Tibial nerve (tissue), 4 donors: ENCODE results near the gene ARPC1B. TPM values are rescaled to one million over a fixed set of nuclear protein-coding genes. Genes with fewer than 3 reads are reported as not detected.

ENCODE experiments used
- DNase-seq, 2 donors: peaks; one replicate each; pipeline ENCODE4 v3.0.0-alpha.2; 2019; ENCODE audit warnings: low spot score in 2 of 2
- H3K27ac ChIP-seq, 4 donors: fragments of 200-600 bp; sonication (generic) in 3 of 4; one replicate each; pipeline ENCODE4 v1.5.1; 2017 to 2019; ENCODE audit warnings: mild to moderate bottlenecking in 1 of 4
- H3K27me3 ChIP-seq, 2 donors: fragments of 200-600 bp; sonication (generic) in 1 of 2; one replicate each; pipeline versions ENCODE4 v1.5.1 to v1.6.0; 2017 to 2019
- H3K36me3 ChIP-seq, 3 donors: fragments of 200-600 bp; sonication (generic); one replicate each; pipeline ENCODE4 v1.5.1; 2018 to 2019
- H3K4me1 ChIP-seq, 4 donors: fragments of 200-600 bp; sonication (generic) in 3 of 4; one replicate each; pipeline ENCODE4 v1.5.1; 2017 to 2019
- H3K4me3 ChIP-seq, 4 donors: fragments of 200-600 bp; sonication (generic) in 3 of 4; one replicate each; pipeline ENCODE4 v1.5.1; 2017 to 2019; ENCODE audit warnings: mild to moderate bottlenecking in 1 of 4, moderate library complexity in 1 of 4
- H3K9me3 ChIP-seq, 4 donors: fragments of 200-600 bp; sonication (generic) in 3 of 4; one replicate each; pipeline ENCODE4 v1.5.1; 2017 to 2019
- EP300 ChIP-seq, 2 donors: sonication (generic); formaldehyde crosslinking; IDR thresholded peaks; one replicate each; pipeline ENCODE4 v1.6.1; 2017; ENCODE audit warnings: antibody characterized with exemption in 2 of 2, mild to moderate bottlenecking in 1 of 2
- POLR2A ChIP-seq, 2 donors: fragments of 450-650 bp; IDR thresholded peaks; one replicate each; pipeline ENCODE4 v1.6.1; 2017; ENCODE audit warnings: antibody characterized with exemption in 2 of 2, mild to moderate bottlenecking in 2 of 2, moderate library complexity in 2 of 2
- WGBS, 2 donors: methylation state at CpG; one replicate each; pipeline ENCODE4 v1.1.5; 2018; 5-methylcytosine and 5-hydroxymethylcytosine counted together
- total RNA-seq, 4 donors: library from RNA; depleted of rRNA; stranded (reverse); fragments of >200 nt; gene quantifications; one replicate each; pipeline ENCODE4 v1.1.0, GENCODE V29; 2016
- TF ChIP-seq, protein P1 (sequence below), 5 experiments: fragments of 200-600 bp in 3 of 5; fragments of 450-650 bp in 2 of 5; sonication (generic) in 3 of 5; IDR thresholded peaks; one replicate each; pipeline ENCODE4 v1.5.1; 2016 to 2019; ENCODE audit warnings: antibody characterized with exemption in 5 of 5, mild to moderate bottlenecking in 3 of 5, moderate library complexity in 2 of 5

ARPC1B gene
- total RNA-seq, 4 donors from 2014 or later, result 178 to 337 (median 306) TPM

- TF ChIP-seq, protein P1, sequence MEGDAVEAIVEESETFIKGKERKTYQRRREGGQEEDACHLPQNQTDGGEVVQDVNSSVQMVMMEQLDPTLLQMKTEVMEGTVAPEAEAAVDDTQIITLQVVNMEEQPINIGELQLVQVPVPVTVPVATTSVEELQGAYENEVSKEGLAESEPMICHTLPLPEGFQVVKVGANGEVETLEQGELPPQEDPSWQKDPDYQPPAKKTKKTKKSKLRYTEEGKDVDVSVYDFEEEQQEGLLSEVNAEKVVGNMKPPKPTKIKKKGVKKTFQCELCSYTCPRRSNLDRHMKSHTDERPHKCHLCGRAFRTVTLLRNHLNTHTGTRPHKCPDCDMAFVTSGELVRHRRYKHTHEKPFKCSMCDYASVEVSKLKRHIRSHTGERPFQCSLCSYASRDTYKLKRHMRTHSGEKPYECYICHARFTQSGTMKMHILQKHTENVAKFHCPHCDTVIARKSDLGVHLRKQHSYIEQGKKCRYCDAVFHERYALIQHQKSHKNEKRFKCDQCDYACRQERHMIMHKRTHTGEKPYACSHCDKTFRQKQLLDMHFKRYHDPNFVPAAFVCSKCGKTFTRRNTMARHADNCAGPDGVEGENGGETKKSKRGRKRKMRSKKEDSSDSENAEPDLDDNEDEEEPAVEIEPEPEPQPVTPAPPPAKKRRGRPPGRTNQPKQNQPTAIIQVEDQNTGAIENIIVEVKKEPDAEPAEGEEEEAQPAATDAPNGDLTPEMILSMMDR (IDR thresholded peaks at IDR 0.05), result no peak
- no peak for TF ChIP-seq EP300 (IDR thresholded peaks at IDR 0.05)
- TF ChIP-seq POLR2A (IDR thresholded peaks at IDR 0.05), result no peak
- H3K36me3 ChIP-seq, result peaks cover 4 to 99% (median 43%) of the 10 kb centered on the region in 3 donors
- H3K4me1 ChIP-seq, result no peaks in the 10 kb centered on the region
- H3K27ac ChIP-seq, result no peak overlapping the region
- WGBS, 2 donors, result 84 to 89% methylated on average over 7 of the region's 7 CpGs
- no peak overlapping the region for H3K4me3 ChIP-seq
- H3K9me3 ChIP-seq, result no peaks in the 10 kb centered on the region
- H3K27me3 ChIP-seq, result no peaks in the 10 kb centered on the region
- DNase-seq, result no peak
Measured at GRCh38 chr7:99420986-99421385, 46.5 kb downstream of the ARPC1B start.

- Histone ChIP-seq H3K9me3 (no peaks in the 10 kb centered on the region), H3K36me3 (peaks cover 4 to 97% (median 38%) of the 10 kb centered on the region in 3 donors), H3K27ac (no peak overlapping the region), H3K4me1 (no peaks in the 10 kb centered on the region), H3K4me3 (no peak overlapping the region), H3K27me3 (no peaks in the 10 kb centered on the region)
- WGBS, 2 donors, result 89% methylated on average over 11 of the region's 11 CpGs
- TF ChIP-seq, protein P1 (IDR thresholded peaks at IDR 0.05), result no peak
- TF ChIP-seq POLR2A (IDR thresholded peaks at IDR 0.05) (no peak), EP300 (IDR thresholded peaks at IDR 0.05) (no peak)
- no peak for DNase-seq
Measured at GRCh38 chr7:99422186-99422585, 47.7 kb downstream of the ARPC1B start.

GRCh38 chr7:99422625-99423024 is 48.1 kb downstream of the ARPC1B start:
- Histone ChIP-seq H3K4me1 (no peaks in the 10 kb centered on the region), H3K4me3 (no peak overlapping the region), H3K27ac (no peak overlapping the region), H3K27me3 (no peaks in the 10 kb centered on the region), H3K9me3 (no peaks in the 10 kb centered on the region), H3K36me3 (peaks cover 1 to 94% (median 35%) of the 10 kb centered on the region in 3 donors)
- WGBS, 2 donors, result 81 to 82% methylated on average over 5 of the region's 5 CpGs
- TF ChIP-seq EP300 (IDR thresholded peaks at IDR 0.05) (no peak), POLR2A (IDR thresholded peaks at IDR 0.05) (no peak)
- TF ChIP-seq, protein P1 (IDR thresholded peaks at IDR 0.05), result no peak
- no peak for DNase-seq

DNA sequence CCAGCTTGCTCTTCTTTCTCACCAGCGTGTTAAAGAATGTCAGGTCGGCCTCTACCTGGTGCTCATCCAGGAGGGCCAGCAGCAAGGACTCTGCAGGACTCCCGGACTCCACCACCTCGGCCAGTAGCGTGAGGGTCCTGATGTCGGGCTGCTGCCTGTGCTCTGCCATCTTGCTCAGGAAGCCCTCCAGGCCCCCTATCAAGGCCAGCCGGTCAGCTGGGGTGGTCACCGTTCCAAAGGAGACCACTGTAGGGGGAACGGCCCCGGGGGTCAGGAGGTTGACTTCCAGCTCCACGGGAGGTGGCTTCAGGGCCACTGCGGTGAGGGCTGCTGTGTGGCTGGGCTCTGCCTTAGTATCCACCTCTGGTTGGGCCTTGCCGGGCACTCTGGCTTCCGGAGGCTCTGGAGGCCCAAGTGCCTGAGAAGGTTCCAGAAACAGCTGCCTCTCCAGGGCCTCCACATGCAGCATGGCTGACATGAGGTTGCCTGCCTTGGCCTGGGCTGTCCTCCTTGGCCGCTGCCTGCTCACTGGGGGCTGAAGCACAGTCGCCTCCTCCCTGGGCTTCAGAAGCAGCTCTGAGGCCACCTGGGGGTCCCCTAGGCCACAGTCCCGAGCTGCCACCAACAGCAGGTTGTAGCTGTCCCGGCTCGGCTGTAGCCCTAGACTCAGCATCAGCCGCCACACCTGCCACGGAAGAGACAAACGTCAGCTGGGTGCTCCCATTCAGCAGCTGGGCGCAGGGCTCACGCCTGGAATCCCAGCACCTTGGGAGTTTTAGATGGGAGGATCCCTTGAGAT is 50.6 kb downstream of the ARPC1B start:
- Histone ChIP-seq H3K9me3 (no peaks in the 10 kb centered on the region), H3K27ac (no peak overlapping the region), H3K36me3 (peaks cover 0 to 91% (median 18%) of the 10 kb centered on the region in 3 donors), H3K4me1 (no peaks in the 10 kb centered on the region), H3K4me3 (no peak overlapping the region), H3K27me3 (no peaks in the 10 kb centered on the region)
- DNase-seq, result no peak
- TF ChIP-seq, protein P1 (IDR thresholded peaks at IDR 0.05), result no peak
- no peak for TF ChIP-seq POLR2A (IDR thresholded peaks at IDR 0.05)
- no peak for TF ChIP-seq EP300 (IDR thresholded peaks at IDR 0.05)
- WGBS, 2 donors, result 91 to 92% methylated on average over 14 to 20 of the region's 24 CpGs

- 85 to 87% methylated on average over 10 of the region's 10 CpGs for WGBS, 2 donors
- TF ChIP-seq EP300 (IDR thresholded peaks at IDR 0.05), result no peak
- TF ChIP-seq POLR2A (IDR thresholded peaks at IDR 0.05), result no peak
- TF ChIP-seq, protein P1 (IDR thresholded peaks at IDR 0.05), result no peak
- no peak for DNase-seq
- Histone ChIP-seq H3K27ac (no peak overlapping the region), H3K4me1 (no peaks in the 10 kb centered on the region), H3K4me3 (no peak overlapping the region), H3K36me3 (peaks cover 0 to 92% (median 24%) of the 10 kb centered on the region in 3 donors), H3K27me3 (no peaks in the 10 kb centered on the region), H3K9me3 (no peaks in the 10 kb centered on the region)
Measured at GRCh38 chr7:99428972-99429566, 54.5 kb downstream of the ARPC1B start.
